NCI-H748 treated with DMSO at 0.1 percent for 48 hours (cell line): ENCODE measurements around the gene SLC6A12.
"Not testable (repeated sequence)": the region's sequence is repeated elsewhere in the genome, so short reads cannot be mapped to it uniquely, and the experiment has no call there.

Experiments
- DNase-seq: peaks from one replicate; lab custom pipeline; 2025; lab: John Stamatoyannopoulos, UW

The SLC6A12 gene

GRCh38 chr12:214003-214741 lies at the start of gene SLC6A12:
Gene SLC6A12 (minus strand): TSS chr12:214157. CDS start chr12:209986, 4,171 bp downstream.
- DNase-seq: no peak

- DNase-seq: no peak
Observed at GRCh38 chr12:263574-263973, 49.6 kb upstream of the SLC6A12 start.

- DNase-seq: no peak
Observed at GRCh38 chr12:262817-263216, 48.9 kb upstream of the SLC6A12 start, which contains the start of gene SLC6A13. Gene SLC6A13 (minus strand): TSS chr12:262836. CDS start chr12:260052, 2,784 bp downstream.

GRCh38 chr12:262113-262512 lies 48.2 kb upstream of the SLC6A12 start:
- DNase-seq: no peak

- no peak for DNase-seq
Observed at GRCh38 chr12:257521-258321, 43.8 kb upstream of the SLC6A12 start.

- no peak for DNase-seq
Observed at GRCh38 chr12:256958-257357, 43.0 kb upstream of the SLC6A12 start.

GRCh38 chr12:256225-256624 lies 42.3 kb upstream of the SLC6A12 start:
- DNase-seq: no peak

GRCh38 chr12:254912-255311 lies 41.0 kb upstream of the SLC6A12 start:
- DNase-seq: no peak

- DNase-seq: no peak
Observed at GRCh38 chr12:254039-254438, 40.1 kb upstream of the SLC6A12 start.

- no peak for DNase-seq
Observed at GRCh38 chr12:253116-253831, 39.3 kb upstream of the SLC6A12 start.

GRCh38 chr12:252636-253035 lies 38.7 kb upstream of the SLC6A12 start:
- DNase-seq: no peak

GRCh38 chr12:247271-247670 lies 33.3 kb upstream of the SLC6A12 start:
- no peak for DNase-seq

GRCh38 chr12:243381-243780 lies 29.4 kb upstream of the SLC6A12 start:
- DNase-seq: no peak

GRCh38 chr12:242496-242895 lies 28.5 kb upstream of the SLC6A12 start:
- DNase-seq: no peak

GRCh38 chr12:241266-241665 lies 27.3 kb upstream of the SLC6A12 start:
- no peak for DNase-seq

GRCh38 chr12:240566-240965 lies 26.6 kb upstream of the SLC6A12 start:
- no peak for DNase-seq

GRCh38 chr12:238736-239398 lies 24.9 kb upstream of the SLC6A12 start:
- DNase-seq: no peak

GRCh38 chr12:238116-238515 lies 24.2 kb upstream of the SLC6A12 start:
- no peak for DNase-seq

- DNase-seq: no peak
Observed at GRCh38 chr12:237026-237815, 23.3 kb upstream of the SLC6A12 start.

GRCh38 chr12:236445-236844 lies 22.5 kb upstream of the SLC6A12 start:
- DNase-seq: no peak

- DNase-seq: not testable (repeated sequence)
Observed at GRCh38 chr12:235967-236366, 22.0 kb upstream of the SLC6A12 start.
